Liver (tissue), 9 donors: ENCODE results near the gene S100A1. TPM values are rescaled to one million over a fixed set of nuclear protein-coding genes. Genes with fewer than 3 reads are reported as not detected.
A peak's percentile ranks its signal among the peaks of the same experiment; 100 is the strongest.

ENCODE experiments used
- DNase-seq: peaks from one replicate; pipeline ENCODE4 v3.0.0-alpha.2; 2017; ENCODE audit warnings: low spot score
- H3K27ac ChIP-seq, 2 donors: one replicate each; pipeline ENCODE4 v1.7.0; 2013; ENCODE audit warnings: inconsistent platforms in 2 of 2, low read length in 2 of 2, control low read depth in 1 of 2, low read depth in 1 of 2, mild to moderate bottlenecking in 1 of 2
- H3K27me3 ChIP-seq, 4 donors: one replicate each; pipeline versions ENCODE4 v1.6.1 to v1.7.0; 2013; ENCODE audit warnings: low read length in 3 of 4, inconsistent platforms in 1 of 4, mild to moderate bottlenecking in 1 of 4, moderate library complexity in 1 of 4; ENCODE audit not compliant: control insufficient read depth in 4 of 4, insufficient read depth in 4 of 4
- H3K36me3 ChIP-seq, 4 donors: one replicate each; pipeline versions ENCODE4 v1.6.1 to v1.7.0; 2013; ENCODE audit warnings: low read length in 3 of 4, mild to moderate bottlenecking in 3 of 4, low read depth in 1 of 4, moderate library complexity in 1 of 4; ENCODE audit not compliant: control insufficient read depth in 4 of 4, insufficient read depth in 3 of 4
- H3K4me1 ChIP-seq, 4 donors: one replicate each; pipeline versions ENCODE4 v1.6.1 to v1.7.0; 2013; ENCODE audit warnings: low read length in 3 of 4, mild to moderate bottlenecking in 3 of 4, moderate library complexity in 1 of 4; ENCODE audit not compliant: control insufficient read depth in 4 of 4, insufficient read depth in 4 of 4
- H3K4me3 ChIP-seq, 3 donors: one replicate each; pipeline versions ENCODE4 v1.6.1 to v1.7.0; 2013; ENCODE audit warnings: low read length in 3 of 3, control low read depth in 1 of 3, low read depth in 1 of 3, mild to moderate bottlenecking in 1 of 3
- H3K9ac ChIP-seq, 2 donors: one replicate each; pipeline ENCODE4 v1.7.0; 2013; ENCODE audit warnings: low read length in 2 of 2, mild to moderate bottlenecking in 2 of 2, moderate library complexity in 2 of 2, control low read depth in 1 of 2, low read depth in 1 of 2
- H3K9me3 ChIP-seq, 4 donors: one replicate each; pipeline versions ENCODE4 v1.6.1 to v1.7.0; 2013; ENCODE audit warnings: low read length in 3 of 4; ENCODE audit not compliant: control insufficient read depth in 4 of 4
- ATF3 ChIP-seq: IDR thresholded peaks from 2 replicates; pipeline ENCODE4 v1.6.1; 2016; ENCODE audit warnings: antibody characterized with exemption
- CTCF ChIP-seq: fragments of 150-350 bp; IDR thresholded peaks from 2 replicates; pipeline ENCODE4 v1.5.1; 2017; ENCODE audit warnings: improper control_type of control experiment, low read depth, low read length; ENCODE audit not compliant: missing input control
- EGR1 ChIP-seq, 2 donors: IDR thresholded peaks; 2 replicates each; pipeline ENCODE4 v1.6.1; 2016 to 2018; ENCODE audit warnings: antibody characterized with exemption in 2 of 2, low read depth in 2 of 2
- FOXA1 ChIP-seq: IDR thresholded peaks from 2 replicates; pipeline ENCODE4 v1.6.1; 2016; ENCODE audit warnings: antibody characterized with exemption
- FOXA2 ChIP-seq: IDR thresholded peaks from 2 replicates; pipeline ENCODE4 v1.6.1; 2016; ENCODE audit warnings: antibody characterized with exemption
- GABPA ChIP-seq, 2 donors: IDR thresholded peaks in 1 of 2; conservative IDR thresholded peaks in 1 of 2; 2 replicates each; pipeline ENCODE4 v1.6.1; 2016; ENCODE audit warnings: antibody characterized with exemption in 2 of 2, mild to moderate bottlenecking in 1 of 2, moderate library complexity in 1 of 2
- HNF4A ChIP-seq, 2 donors: conservative IDR thresholded peaks; 2 replicates each; pipeline ENCODE4 v1.6.1; 2016; ENCODE audit warnings: antibody characterized with exemption in 2 of 2, mild to moderate bottlenecking in 2 of 2
- HNF4G ChIP-seq: IDR thresholded peaks from 2 replicates; pipeline ENCODE4 v1.6.1; 2016; ENCODE audit warnings: antibody characterized with exemption
- JUND ChIP-seq, 2 donors: IDR thresholded peaks; 2 replicates each; pipeline ENCODE4 v1.6.1; 2016; ENCODE audit warnings: antibody characterized with exemption in 2 of 2
- MAX ChIP-seq: IDR thresholded peaks from 2 replicates; pipeline ENCODE4 v1.6.1; 2016; ENCODE audit warnings: antibody characterized with exemption
- RAD21 ChIP-seq, 2 donors: IDR thresholded peaks; 2 replicates each; pipeline ENCODE4 v1.6.1; 2016; ENCODE audit warnings: antibody characterized with exemption in 2 of 2, mild to moderate bottlenecking in 2 of 2
- REST ChIP-seq: IDR thresholded peaks from 2 replicates; pipeline ENCODE4 v1.6.1; 2016; ENCODE audit warnings: antibody characterized with exemption, mild to moderate bottlenecking
- RXRA ChIP-seq, 2 donors: IDR thresholded peaks; 2 replicates each; pipeline ENCODE4 v1.6.1; 2017 to 2018; ENCODE audit warnings: antibody characterized with exemption in 2 of 2, mild to moderate bottlenecking in 1 of 2
- SP1 ChIP-seq: IDR thresholded peaks from 2 replicates; pipeline ENCODE4 v1.6.1; 2018; ENCODE audit warnings: antibody characterized with exemption, mild to moderate bottlenecking
- TAF1 ChIP-seq: conservative IDR thresholded peaks from 2 replicates; pipeline ENCODE4 v1.6.1; 2016; ENCODE audit warnings: antibody characterized with exemption, mild to moderate bottlenecking
- YY1 ChIP-seq: IDR thresholded peaks from 2 replicates; pipeline ENCODE4 v1.6.1; 2016; ENCODE audit warnings: antibody characterized with exemption, mild to moderate bottlenecking
- ZBTB33 ChIP-seq: IDR thresholded peaks from 2 replicates; pipeline ENCODE4 v1.6.1; 2016; ENCODE audit warnings: antibody characterized with exemption
- WGBS: extraction: QIAGEN DNeasy Blood & Tissue Kit; methylation state at CpG from one replicate; pipeline ENCODE4 v1.1.7; 2013; 5-methylcytosine and 5-hydroxymethylcytosine counted together
- polyA plus RNA-seq, 2 donors: library from polyadenylated mRNA; stranded (reverse) in 1 of 2; unstranded in 1 of 2; fragments of 200-250 nt in 1 of 2; fragments of >200 nt in 1 of 2; fragmentation: Nextera tagmentation in 1 of 2; extraction: Ambion mirVana in 1 of 2; gene quantifications; one replicate each; pipeline versions ENCODE4 v1.2.1 to v1.2.3, GENCODE V29; 2013 to 2015
- total RNA-seq, 2 donors: library from RNA; depleted of rRNA; stranded (reverse); fragments of >200 nt; gene quantifications; one replicate each; pipeline ENCODE4 v1.2.3, GENCODE V29; 2014
- donor health status: healthy.
- donor health status: healthy.
- donor health status: healthy.
- donor health status: healthy.
- donor health status: healthy.

S100A1 gene
- total and polyA plus RNA-seq, 4 donors: 0.21 to 0.33 (median 0.29) TPM

- H3K27ac ChIP-seq: peak overlapping the region; percentile 98 to 99
- H3K36me3 ChIP-seq: peaks cover 7 to 19% (median 16%) of the 10 kb centered on the region in 4 donors
- H3K4me1 ChIP-seq: peaks cover 13 to 30% (median 18%) of the 10 kb centered on the region in 4 donors
- no peaks in the 10 kb centered on the region for H3K27me3 ChIP-seq
- no peaks in the 10 kb centered on the region for H3K9me3 ChIP-seq
- H3K9ac ChIP-seq: peak overlapping the region in 1 of 2 donors; percentile 26
- WGBS: 51% methylated on average over 18 of the region's 18 CpGs
- H3K4me3 ChIP-seq: no peak overlapping the region
- no peak for DNase-seq
- no peak for TF ChIP-seq FOXA1
- no peak for TF ChIP-seq JUND (IDR thresholded peaks at IDR 0.05)
- TF ChIP-seq YY1: no peak
- TF ChIP-seq MAX: no peak
- TF ChIP-seq GABPA (IDR thresholded peaks at IDR 0.05 in 1 of 2, conservative IDR thresholded peaks at IDR 0.05 in 1 of 2): no peak
- TF ChIP-seq RXRA (IDR thresholded peaks at IDR 0.05): no peak
- no peak for TF ChIP-seq HNF4A (conservative IDR thresholded peaks at IDR 0.05)
- no peak for TF ChIP-seq EGR1 (IDR thresholded peaks at IDR 0.05; ENCODE audit: low read depth in 2 of 2)
- no peak for TF ChIP-seq HNF4G
- no peak for TF ChIP-seq CTCF
- no peak for TF ChIP-seq SP1
- no peak for TF ChIP-seq TAF1
- no peak for TF ChIP-seq ZBTB33
- no peak for TF ChIP-seq ATF3
- TF ChIP-seq FOXA2: no peak
- TF ChIP-seq RAD21 (IDR thresholded peaks at IDR 0.05): no peak
Observed at GRCh38 chr1:153633161-153633753, 5.0 kb downstream of the S100A1 start.

- Histone ChIP-seq H3K36me3 (peaks cover 8 to 23% (median 22%) of the 10 kb centered on the region in 4 donors), H3K4me1 (peaks cover 13 to 30% (median 18%) of the 10 kb centered on the region in 4 donors)
- peak; percentile 87 for TF ChIP-seq REST
- TF ChIP-seq ATF3: peak; percentile 79
- peak; percentile 60 for TF ChIP-seq TAF1
- TF ChIP-seq JUND (IDR thresholded peaks at IDR 0.05): peak; percentile 68 to 77
- peak; percentile 7 to 16 for TF ChIP-seq HNF4A (conservative IDR thresholded peaks at IDR 0.05)
- peak in 1 of 2 donors; percentile 66 for TF ChIP-seq GABPA (IDR thresholded peaks at IDR 0.05 in 1 of 2, conservative IDR thresholded peaks at IDR 0.05 in 1 of 2)
- peak in 1 of 2 donors; percentile 23 for TF ChIP-seq RAD21 (IDR thresholded peaks at IDR 0.05)
- TF ChIP-seq CTCF: no peak
- TF ChIP-seq MAX: peak; percentile 76
- TF ChIP-seq FOXA1: peak; percentile 49
- no peak for TF ChIP-seq HNF4G
- TF ChIP-seq EGR1 (IDR thresholded peaks at IDR 0.05; ENCODE audit: low read depth in 2 of 2): no peak
- peak; percentile 22 to 33 for TF ChIP-seq RXRA (IDR thresholded peaks at IDR 0.05)
Observed at GRCh38 chr1:153633754-153634665, 5.8 kb downstream of the S100A1 start, which contains the start of gene CHTOP. Gene CHTOP, plus strand, starts transcription at chr1:153634066. Its CDS starts 2,523 bp downstream, at chr1:153636589.

More at GRCh38 chr1:153633754-153634665, 5.8 kb downstream of the S100A1 start, which contains the start of gene CHTOP:
- H3K4me3 ChIP-seq: peak within 1 kb of the TSS; percentile 80 to 94 (median 86)
- peak; percentile 99 for DNase-seq
- no peaks in the 10 kb centered on the region for H3K27me3 ChIP-seq
- H3K9ac ChIP-seq: peak within 1 kb of the TSS; percentile 91 to 92
- H3K9me3 ChIP-seq: no peaks in the 10 kb centered on the region
- H3K27ac ChIP-seq: peak within 1 kb of the TSS; percentile 98 to 99
- 3% methylated on average over 65 of the region's 65 CpGs for WGBS
